SK-MEL-5 (cell line): ENCODE data around the gene SF3B1. TPM values are rescaled to one million over a fixed set of nuclear protein-coding genes. Genes with fewer than 3 reads are reported as not detected.
"Not testable (repeated sequence)": the region's sequence is repeated elsewhere in the genome, so short reads cannot be mapped to it uniquely, and the experiment has no call there.

Source experiments
- DNase-seq: peaks from one replicate; pipeline ENCODE4 v3.0.0-alpha.2; 2016; ENCODE audit warnings: low read depth, low spot score
- in situ Hi-C: cut with HindIII; loops from 2 replicates; pipeline ENCODE4 v1.10.0; 2016; ENCODE audit warnings: low sequenced_read_pairs, high pct_unique_total_duplicates, low pct_unique_long_range_greater_than_20kb
- small RNA-seq, 2 experiments: library from RNA; depleted of rRNA; stranded (forward); fragments of <200 nt; gene quantifications; one replicate each; pipeline ENCODE3, GENCODE V24; 2014
- total RNA-seq: library from RNA; depleted of rRNA; stranded (reverse); fragments of >200 nt; shearing (Covaris generic); gene quantifications from 2 replicates; pipeline ENCODE4 v1.2.3, GENCODE V29; 2014; rRNA removed

The SF3B1 gene
- total RNA-seq, 1 experiment from 2014 or later: 202 TPM

- DNase-seq: no peak
- in situ Hi-C loops: loop anchor here (25.0 kb wide), 1 partner anchor 173 kb away; no protein-coding TSS in a partner anchor
Observed at GRCh38 chr2:197359859-197360258, 75.0 kb downstream of the SF3B1 start.

DNA sequence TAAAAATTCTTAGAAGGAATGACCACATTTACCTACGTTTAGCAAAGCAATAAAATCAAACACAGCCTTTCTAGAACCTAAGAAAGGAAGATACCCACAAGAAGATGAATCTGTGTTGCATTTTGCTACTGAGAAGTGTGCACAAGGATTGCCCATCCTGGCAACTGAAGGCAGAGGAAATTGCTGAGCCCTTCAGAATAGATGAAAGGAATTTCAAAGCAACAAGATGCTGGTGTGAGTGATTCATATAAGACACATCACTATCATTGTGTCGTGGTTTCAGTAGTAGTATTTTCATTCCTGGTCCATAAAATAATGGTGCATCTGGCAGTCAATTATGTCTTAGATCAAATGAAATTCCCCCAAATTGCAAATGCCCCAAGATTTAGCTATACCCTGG, 75.9 kb downstream of the SF3B1 start:
- DNase-seq: no peak
- in situ Hi-C loops: loop anchor here (25.0 kb wide), 1 partner anchor 172 kb away; no protein-coding TSS in a partner anchor

GRCh38 chr2:197357986-197358385, 76.8 kb downstream of the SF3B1 start:
- no peak for DNase-seq
- in situ Hi-C loops: loop anchor here (25.0 kb wide), 1 partner anchor 171 kb away; no protein-coding TSS in a partner anchor

DNA sequence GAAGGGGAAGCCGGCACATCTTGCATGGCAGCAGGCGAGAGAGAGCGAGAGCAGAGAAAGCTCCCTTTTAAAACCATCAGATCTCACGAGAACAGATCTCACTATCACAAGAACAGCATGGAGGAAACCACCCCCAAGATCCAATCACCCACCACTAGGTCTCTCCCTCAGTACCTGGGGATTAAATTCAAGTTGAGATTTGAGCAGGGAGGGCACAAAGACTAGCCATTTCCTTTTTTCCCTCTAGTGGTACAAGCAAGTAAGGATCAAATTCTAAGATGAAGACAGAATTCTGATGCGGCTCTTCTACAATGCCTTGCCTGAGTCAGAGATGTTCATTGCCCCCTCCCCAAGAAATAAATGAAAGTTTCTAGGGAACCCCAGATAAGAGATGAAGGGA, 78.7 kb downstream of the SF3B1 start:
- peak; percentile 51 for DNase-seq
- in situ Hi-C loops: loop anchor here (25.0 kb wide), 1 partner anchor 169 kb away; no protein-coding TSS in a partner anchor

DNA sequence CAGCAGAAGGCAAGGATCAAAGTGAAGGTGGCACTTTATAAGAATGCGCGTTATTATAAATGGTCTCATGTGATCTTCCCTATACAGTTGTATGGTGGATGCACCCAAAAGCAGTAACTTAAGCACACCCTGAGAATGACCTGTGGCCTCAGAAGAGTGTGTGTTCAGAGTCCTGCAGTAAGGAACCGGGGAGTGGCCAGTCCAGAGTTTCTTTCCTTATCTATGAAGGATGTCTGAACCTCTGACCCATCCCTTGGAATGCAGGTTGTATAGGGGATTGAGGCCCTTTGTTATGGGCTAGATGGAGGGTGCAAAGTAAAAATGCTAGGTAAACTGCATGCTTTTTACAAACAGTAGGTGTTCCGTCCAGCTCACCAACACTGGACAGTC, 80.7 kb downstream of the SF3B1 start:
- DNase-seq: no peak
- in situ Hi-C loops: loop anchor here (25.0 kb wide), 1 partner anchor 167 kb away; no protein-coding TSS in a partner anchor

- no peak for DNase-seq
- in situ Hi-C loops: loop anchor here (25.0 kb wide), 1 partner anchor 166 kb away; no protein-coding TSS in a partner anchor
Observed at GRCh38 chr2:197353393-197354168, 81.2 kb downstream of the SF3B1 start.

- in situ Hi-C loops: loop anchor here (25.0 kb wide), 1 partner anchor 162 kb away; no protein-coding TSS in a partner anchor
- DNase-seq: peak; percentile 22
Observed at GRCh38 chr2:197349699-197350098, 85.1 kb downstream of the SF3B1 start.

GRCh38 chr2:197348721-197349360, 86.0 kb downstream of the SF3B1 start:
- in situ Hi-C loops: no loop called here
- no peak for DNase-seq

GRCh38 chr2:197345846-197346370, 88.9 kb downstream of the SF3B1 start:
- no peak for DNase-seq
- in situ Hi-C loops: no loop called here

GRCh38 chr2:197343968-197344367, 90.9 kb downstream of the SF3B1 start:
- in situ Hi-C loops, DNase-seq: not testable (repeated sequence)

GRCh38 chr2:197340591-197340990, 94.2 kb downstream of the SF3B1 start:
- no peak for DNase-seq
- in situ Hi-C loops: no loop called here

Small RNAs within 50 kb of the gene (small RNA-seq; reads per million reads assigned to genes)
- 0 reads per million in 2 experiments for gene RF00394
- 0 reads per million in 2 experiments for gene RNU6-1029P

Other genes starting within 250 kb of the SF3B1 start
- 34.6 and 42.2 TPM in 2 replicates for gene ANKRD44, start 124.2 kb downstream of the SF3B1 start, total RNA-seq
- 46.5 and 48.4 TPM in 2 replicates for gene COQ10B, start 18.5 kb upstream of the SF3B1 start, total RNA-seq
- 374 and 381 TPM in 2 replicates for gene HSPD1, start 64.8 kb upstream of the SF3B1 start, total RNA-seq
- gene HSPE1, start 65.4 kb upstream of the SF3B1 start, total RNA-seq: 207 and 246 TPM in 2 replicates
- 32.9 and 42.7 TPM in 2 replicates for gene MOB4, start 81.0 kb upstream of the SF3B1 start, total RNA-seq
- 2.2 and 5.0 TPM in 2 replicates for gene RFTN2, start 240.6 kb upstream of the SF3B1 start, total RNA-seq